Endodermal cell (in vitro differentiated cells): ENCODE results near the gene ADAM15. TPM values are rescaled to one million over a fixed set of nuclear protein-coding genes. Genes with fewer than 3 reads are reported as not detected.

ENCODE experiments used
- DNase-seq: peaks from one replicate; pipeline ENCODE4 v3.0.0-alpha.2; 2017
- H3K27ac ChIP-seq: 2 replicates; pipeline ENCODE4 v1.5.1; 2013; ENCODE audit warnings: mild to moderate bottlenecking, low read depth, low read length, moderate library complexity
- H3K27me3 ChIP-seq: 2 replicates; pipeline ENCODE4 v1.6.1; 2013; ENCODE audit warnings: mild to moderate bottlenecking, low read length, moderate library complexity; ENCODE audit not compliant: insufficient read depth, control insufficient read depth, poor library complexity, severe bottlenecking
- H3K36me3 ChIP-seq: 2 replicates; pipeline ENCODE4 v1.7.0; 2013; ENCODE audit warnings: mild to moderate bottlenecking, low read length, moderate library complexity; ENCODE audit not compliant: control insufficient read depth, insufficient read depth
- H3K4me1 ChIP-seq: one replicate; pipeline ENCODE4 v1.7.0; 2013; ENCODE audit warnings: low read length; ENCODE audit not compliant: control insufficient read depth, insufficient read depth
- H3K4me3 ChIP-seq: 2 replicates; pipeline ENCODE4 v1.5.1; 2013; ENCODE audit warnings: mild to moderate bottlenecking, low read length, moderate library complexity
- H3K9ac ChIP-seq: 2 replicates; pipeline ENCODE4 v1.6.1; 2013; ENCODE audit warnings: mild to moderate bottlenecking, low read length, moderate library complexity; ENCODE audit not compliant: poor library complexity, severe bottlenecking; ENCODE audit errors: extremely low read depth
- H3K9me3 ChIP-seq: 2 replicates; pipeline ENCODE4 v1.6.1; 2013; ENCODE audit warnings: mild to moderate bottlenecking, low read length, moderate library complexity; ENCODE audit not compliant: control insufficient read depth
- H3K27ac Mint-ChIP-seq: 2 replicates; pipeline ENCODE4 v1.8.0; 2020; ENCODE audit warnings: mixed read lengths
- H3K27me3 Mint-ChIP-seq: 2 replicates; pipeline ENCODE4 v1.8.0; 2021; ENCODE audit warnings: mild to moderate bottlenecking, mixed read lengths; ENCODE audit not compliant: insufficient read depth
- H3K36me3 Mint-ChIP-seq: 2 replicates; pipeline ENCODE4 v1.8.0; 2020; ENCODE audit warnings: low read depth, mixed read lengths
- H3K4me1 Mint-ChIP-seq: 2 replicates; pipeline ENCODE4 v1.8.0; 2020; ENCODE audit warnings: mixed read lengths
- H3K4me3 Mint-ChIP-seq: 2 replicates; pipeline ENCODE4 v1.8.0; 2020; ENCODE audit warnings: mild to moderate bottlenecking, moderate library complexity, mixed read lengths
- H3K9me3 Mint-ChIP-seq: 2 replicates; pipeline ENCODE4 v1.8.0; 2020; ENCODE audit warnings: mild to moderate bottlenecking, mixed read lengths
- CTCF ChIP-seq: fragments of 200-600 bp; sonication (generic); conservative IDR thresholded peaks from 2 replicates; pipeline ENCODE4 v1.5.0; 2021; ENCODE audit warnings: antibody characterized with exemption, mild to moderate bottlenecking
- WGBS, 2 experiments: methylation state at CpG; one replicate each; pipeline versions ENCODE4 v1.1.5 to v1.1.7; 2013; ENCODE audit warnings: missing lambda C conversion rate in 2 of 2, mixed read lengths in 1 of 2; ENCODE audit not compliant: insufficient coverage in 1 of 2, insufficient read length in 1 of 2; 5-methylcytosine and 5-hydroxymethylcytosine counted together
- total RNA-seq, 2 donors: library from RNA; stranded (reverse); fragmentation: NEBNext Ultra II Directional in 1 of 2; extraction: Animal tissue kit (Norgen Biotek cat#: 25700) in 1 of 2; gene quantifications; 2 replicates in 1 of 2; 3 replicates in 1 of 2; pipeline ENCODE4 v1.2.1, GENCODE V29; 2021

ADAM15 gene
- total RNA-seq, 2 donors from 2014 or later: 13.4 to 16.5 TPM

DNA sequence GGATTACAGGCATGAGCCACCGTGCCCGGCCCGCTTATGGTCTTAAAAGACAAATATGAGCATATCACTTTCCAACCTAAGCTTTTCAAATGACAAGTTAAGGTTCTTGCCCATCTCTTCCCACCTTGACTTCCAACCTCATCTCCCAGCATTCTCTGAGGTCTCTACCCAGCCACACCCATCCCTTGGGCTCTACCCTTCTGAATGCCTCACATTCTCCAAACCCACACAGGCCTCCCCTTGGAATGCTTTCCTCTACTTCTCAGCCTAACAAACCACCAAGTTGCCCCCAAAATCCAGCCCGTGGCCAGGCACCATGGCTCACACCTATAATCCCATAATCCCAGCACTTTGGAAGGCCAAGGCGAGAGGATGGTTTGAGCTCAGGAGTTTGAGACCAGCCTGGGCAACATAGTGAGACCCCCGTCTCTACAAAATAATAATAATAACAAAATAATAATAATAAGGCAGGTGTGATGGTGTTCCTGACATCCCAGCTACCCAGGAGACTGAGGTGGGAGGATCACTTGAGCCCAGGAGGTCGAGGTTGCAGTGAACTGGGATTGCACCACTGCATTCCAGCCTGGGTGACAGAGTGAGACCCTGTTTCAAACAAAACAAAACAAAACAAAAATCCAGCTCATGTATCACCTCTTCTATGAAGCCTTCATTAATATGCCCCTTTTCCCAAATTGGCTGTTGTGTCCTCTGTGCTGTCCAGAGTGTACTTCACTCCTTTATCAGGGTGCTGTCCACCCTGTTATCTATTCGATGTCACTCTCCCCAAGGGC is 28.8 kb upstream of the ADAM15 start:
- Mint-ChIP-seq H3K9me3 (no peaks in the 10 kb centered on the region), H3K27me3 (peaks cover 8% of the 10 kb centered on the region), H3K4me1 (no peaks in the 10 kb centered on the region), H3K4me3 (no peak overlapping the region), H3K27ac (no peak overlapping the region), H3K36me3 (no peaks in the 10 kb centered on the region)
- H3K36me3 ChIP-seq: no peaks in the 10 kb centered on the region
- 88 to 91% methylated on average over 4 to 7 of the region's 8 CpGs for WGBS, 2 experiments
- no peaks in the 10 kb centered on the region for H3K4me1 ChIP-seq
- H3K27me3 ChIP-seq: no peaks in the 10 kb centered on the region
- no peak for TF ChIP-seq CTCF
- no peaks in the 10 kb centered on the region for H3K9me3 ChIP-seq
- no peak overlapping the region for H3K27ac ChIP-seq
- no peak overlapping the region for H3K9ac ChIP-seq
- H3K4me3 ChIP-seq: no peak overlapping the region
- no peak for DNase-seq

GRCh38 chr1:155022927-155023236 is 28.2 kb upstream of the ADAM15 start:
- H3K4me3 Mint-ChIP-seq: no peak overlapping the region
- no peaks in the 10 kb centered on the region for H3K9me3 Mint-ChIP-seq
- Histone ChIP-seq H3K36me3 (no peaks in the 10 kb centered on the region), H3K4me1 (no peaks in the 10 kb centered on the region), H3K4me3 (no peak overlapping the region), H3K27me3 (no peaks in the 10 kb centered on the region), H3K27ac (no peak overlapping the region), H3K9ac (no peak overlapping the region), H3K9me3 (no peaks in the 10 kb centered on the region)
- WGBS, 2 experiments: 88 to 100% methylated on average over 2 to 4 of the region's 4 CpGs
- no peaks in the 10 kb centered on the region for H3K4me1 Mint-ChIP-seq
- TF ChIP-seq CTCF: no peak
- H3K27me3 Mint-ChIP-seq: peaks cover 8% of the 10 kb centered on the region
- no peaks in the 10 kb centered on the region for H3K36me3 Mint-ChIP-seq
- no peak for DNase-seq
- H3K27ac Mint-ChIP-seq: no peak overlapping the region

DNA sequence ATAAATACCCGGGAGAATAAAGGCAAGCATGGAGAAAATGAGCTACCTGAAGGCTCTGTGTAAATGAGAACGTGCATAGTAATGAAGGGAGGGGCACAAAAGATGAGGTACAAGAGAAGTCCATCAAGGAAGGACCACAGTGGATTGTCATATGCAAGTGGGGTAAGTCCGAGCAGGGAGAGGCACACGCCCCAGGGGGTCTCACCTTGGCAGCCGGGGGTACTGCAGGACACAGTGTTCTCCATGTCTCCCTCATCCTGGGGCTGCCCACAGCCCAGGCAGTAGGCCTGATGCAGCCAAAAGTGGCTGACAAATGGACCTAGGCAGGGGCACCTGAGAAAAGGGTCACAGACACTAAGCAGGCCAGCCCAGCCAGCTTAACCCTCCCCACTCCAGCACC is 27.5 kb upstream of the ADAM15 start:
- 88 to 93% methylated on average over 5 of the region's 5 CpGs for WGBS, 2 experiments
- Histone ChIP-seq H3K4me1 (no peaks in the 10 kb centered on the region), H3K4me3 (no peak overlapping the region), H3K9me3 (no peaks in the 10 kb centered on the region), H3K36me3 (no peaks in the 10 kb centered on the region), H3K27ac (no peak overlapping the region), H3K27me3 (no peaks in the 10 kb centered on the region), H3K9ac (no peak overlapping the region)
- Mint-ChIP-seq H3K4me1 (no peaks in the 10 kb centered on the region), H3K9me3 (no peaks in the 10 kb centered on the region), H3K27ac (no peak overlapping the region), H3K36me3 (no peaks in the 10 kb centered on the region), H3K4me3 (no peak overlapping the region), H3K27me3 (peaks cover 8% of the 10 kb centered on the region)
- TF ChIP-seq CTCF: no peak
- DNase-seq: no peak
